SU-DHL-6 (cell line): ENCODE results near the gene P4HA1.

ENCODE experiments used
- EZH2phosphoT487 ChIP-seq: fragments of 200-600 bp; sonication (generic), shearing (Covaris generic); conservative IDR thresholded peaks from 2 replicates; pipeline ENCODE4 v1.6.1; 2018; ENCODE audit warnings: mild to moderate bottlenecking, antibody characterized with exemption, low read length, moderate library complexity, mixed read lengths
- TF ChIP-seq, protein P1 (sequence below): fragments of 200-600 bp; sonication (generic); IDR thresholded peaks from one replicate; pipeline ENCODE4 v1.5.1; 2017; ENCODE audit warnings: antibody characterized with exemption, mild to moderate bottlenecking, low read length, moderate library complexity; ENCODE audit not compliant: insufficient read depth, poor library complexity, severe bottlenecking

DNA sequence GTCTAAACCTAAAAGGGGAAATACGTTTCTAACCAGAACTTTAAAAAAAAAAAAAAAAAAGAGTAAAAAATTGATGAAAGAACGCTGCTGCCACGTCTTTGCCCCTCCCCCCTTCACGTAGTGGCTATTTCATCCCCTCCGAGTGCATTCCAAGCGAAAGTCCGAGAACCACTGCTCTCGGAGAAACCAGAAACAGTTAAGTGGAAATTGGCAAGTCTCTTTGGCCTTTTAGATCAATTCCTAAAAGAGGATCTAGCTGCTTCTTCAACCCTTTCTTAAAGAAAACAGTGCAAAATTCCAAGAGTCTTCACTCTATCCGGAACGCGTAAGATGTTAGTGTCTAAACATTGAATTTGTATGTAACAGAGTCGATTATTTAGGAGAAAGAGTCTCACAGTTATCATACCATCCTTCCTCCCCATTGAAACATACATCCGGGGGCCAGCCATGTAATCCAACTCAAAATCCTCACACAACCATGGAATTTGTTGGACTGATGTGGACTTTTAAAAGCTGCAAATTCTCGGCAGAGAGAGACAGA is 1.1 kb downstream of the P4HA1 start:
- TF ChIP-seq, protein P1, sequence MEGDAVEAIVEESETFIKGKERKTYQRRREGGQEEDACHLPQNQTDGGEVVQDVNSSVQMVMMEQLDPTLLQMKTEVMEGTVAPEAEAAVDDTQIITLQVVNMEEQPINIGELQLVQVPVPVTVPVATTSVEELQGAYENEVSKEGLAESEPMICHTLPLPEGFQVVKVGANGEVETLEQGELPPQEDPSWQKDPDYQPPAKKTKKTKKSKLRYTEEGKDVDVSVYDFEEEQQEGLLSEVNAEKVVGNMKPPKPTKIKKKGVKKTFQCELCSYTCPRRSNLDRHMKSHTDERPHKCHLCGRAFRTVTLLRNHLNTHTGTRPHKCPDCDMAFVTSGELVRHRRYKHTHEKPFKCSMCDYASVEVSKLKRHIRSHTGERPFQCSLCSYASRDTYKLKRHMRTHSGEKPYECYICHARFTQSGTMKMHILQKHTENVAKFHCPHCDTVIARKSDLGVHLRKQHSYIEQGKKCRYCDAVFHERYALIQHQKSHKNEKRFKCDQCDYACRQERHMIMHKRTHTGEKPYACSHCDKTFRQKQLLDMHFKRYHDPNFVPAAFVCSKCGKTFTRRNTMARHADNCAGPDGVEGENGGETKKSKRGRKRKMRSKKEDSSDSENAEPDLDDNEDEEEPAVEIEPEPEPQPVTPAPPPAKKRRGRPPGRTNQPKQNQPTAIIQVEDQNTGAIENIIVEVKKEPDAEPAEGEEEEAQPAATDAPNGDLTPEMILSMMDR, result no peak
- no peak for TF ChIP-seq EZH2phosphoT487
